H9 (cell line): ENCODE results near the gene PARM1. TPM values are rescaled to one million over a fixed set of nuclear protein-coding genes. Genes with fewer than 3 reads are reported as not detected.

Experiments used
- DNase-seq: peaks from one replicate; pipeline ENCODE4 v3.0.0-alpha.2; 2017
- H2AFZ ChIP-seq: one replicate; pipeline ENCODE4 v1.6.1; 2013; ENCODE audit warnings: mild to moderate bottlenecking, low read length, control low read depth, moderate library complexity
- H2AK5ac ChIP-seq: 2 replicates; pipeline ENCODE4 v1.6.1; 2013; ENCODE audit warnings: low read length, control low read depth, mixed read lengths; ENCODE audit not compliant: insufficient read length
- H2BK120ac ChIP-seq: one replicate; pipeline ENCODE4 v1.6.1; 2013; ENCODE audit warnings: low read depth, mild to moderate bottlenecking, low read length, control low read depth, inconsistent platforms; ENCODE audit not compliant: poor library complexity, severe bottlenecking
- H2BK12ac ChIP-seq: 2 replicates; pipeline ENCODE4 v1.6.1; 2013; ENCODE audit warnings: low read length, control low read depth, mixed read lengths, low read depth; ENCODE audit not compliant: insufficient read length
- H2BK15ac ChIP-seq: 2 replicates; pipeline ENCODE4 v1.6.1; 2013; ENCODE audit warnings: low read depth, low read length, control low read depth
- H2BK20ac ChIP-seq: one replicate; pipeline ENCODE4 v1.6.1; 2013; ENCODE audit warnings: low read depth, mild to moderate bottlenecking, low read length, control low read depth, inconsistent platforms; ENCODE audit not compliant: poor library complexity, severe bottlenecking
- H2BK5ac ChIP-seq: 2 replicates; pipeline ENCODE4 v1.6.1; 2013; ENCODE audit warnings: low read length, control low read depth, mixed read lengths; ENCODE audit not compliant: insufficient read length
- H3K14ac ChIP-seq: 2 replicates; pipeline ENCODE4 v1.6.1; 2013; ENCODE audit warnings: low read length, control low read depth; ENCODE audit not compliant: insufficient read depth
- H3K18ac ChIP-seq: 2 replicates; pipeline ENCODE4 v1.6.1; 2013; ENCODE audit warnings: low read depth, mild to moderate bottlenecking, mixed read lengths, low read length, control low read depth; ENCODE audit not compliant: insufficient read length
- H3K23ac ChIP-seq: 2 replicates; pipeline ENCODE4 v1.6.1; 2013; ENCODE audit warnings: low read length, control low read depth, mixed read lengths, low read depth; ENCODE audit not compliant: insufficient read length
- H3K23me2 ChIP-seq: 2 replicates; pipeline ENCODE4 v1.6.1; 2013; ENCODE audit warnings: low read depth, mild to moderate bottlenecking, mixed read lengths, low read length, control low read depth; ENCODE audit not compliant: insufficient read length, poor library complexity, severe bottlenecking
- H3K27ac ChIP-seq: 2 replicates; pipeline ENCODE4 v1.5.1; 2013; ENCODE audit warnings: low read length, control low read depth, mixed read lengths, low read depth; ENCODE audit not compliant: insufficient read length
- H3K27me3 ChIP-seq: 2 replicates; pipeline ENCODE4 v1.6.1; 2013; ENCODE audit warnings: low read length, control low read depth, inconsistent platforms; ENCODE audit not compliant: insufficient read depth
- H3K4ac ChIP-seq: 2 replicates; pipeline ENCODE4 v1.6.1; 2013; ENCODE audit warnings: low read depth, mild to moderate bottlenecking, control low read depth, inconsistent platforms, low read length, moderate library complexity
- H3K4me1 ChIP-seq: 2 replicates; pipeline ENCODE4 v1.6.1; 2013; ENCODE audit warnings: low read length, control low read depth, inconsistent platforms; ENCODE audit not compliant: insufficient read depth
- H3K4me2 ChIP-seq: 2 replicates; pipeline ENCODE4 v1.6.1; 2013; ENCODE audit warnings: low read length, control low read depth, mixed read lengths; ENCODE audit not compliant: insufficient read length, insufficient read depth
- H3K56ac ChIP-seq: 2 replicates; pipeline ENCODE4 v1.6.1; 2013; ENCODE audit warnings: low read depth, mild to moderate bottlenecking, mixed read lengths, low read length, control low read depth; ENCODE audit not compliant: insufficient read length
- H3K79me1 ChIP-seq: 2 replicates; pipeline ENCODE4 v1.6.1; 2013; ENCODE audit warnings: low read depth, mild to moderate bottlenecking, moderate library complexity, low read length, control low read depth, inconsistent platforms; ENCODE audit not compliant: insufficient read depth, poor library complexity, severe bottlenecking
- H3K79me2 ChIP-seq: 2 replicates; pipeline ENCODE4 v1.6.1; 2013; ENCODE audit warnings: low read length, control low read depth, inconsistent platforms; ENCODE audit not compliant: insufficient read depth
- H3K9ac ChIP-seq: 2 replicates; pipeline ENCODE4 v1.6.1; 2013; ENCODE audit warnings: low read length, control low read depth, mixed read lengths; ENCODE audit not compliant: insufficient read length; ENCODE audit errors: extremely low read depth
- H3K9me3 ChIP-seq: one replicate; pipeline ENCODE4 v1.6.1; 2013; ENCODE audit warnings: low read depth, low read length, inconsistent platforms; ENCODE audit not compliant: control insufficient read depth
- H3T11ph ChIP-seq: one replicate; pipeline ENCODE4 v1.6.1; 2013; ENCODE audit warnings: mild to moderate bottlenecking, low read length, control low read depth, inconsistent platforms
- H4K20me1 ChIP-seq: one replicate; pipeline ENCODE4 v1.6.1; 2013; ENCODE audit not compliant: control insufficient read depth, insufficient read length, insufficient read depth
- H4K5ac ChIP-seq: 2 replicates; pipeline ENCODE4 v1.6.1; 2013; ENCODE audit warnings: low read depth, mild to moderate bottlenecking, mixed read lengths, low read length, control low read depth; ENCODE audit not compliant: insufficient read length
- H4K8ac ChIP-seq: replicated peaks from 2 replicates; pipeline ENCODE4 v1.6.1; 2013; ENCODE audit warnings: low read length, control low read depth, mixed read lengths, low read depth; ENCODE audit not compliant: insufficient read length
- H4K91ac ChIP-seq: 2 replicates; pipeline ENCODE4 v1.6.1; 2013; ENCODE audit warnings: low read depth, mild to moderate bottlenecking, moderate library complexity, mixed read lengths, low read length, control low read depth; ENCODE audit not compliant: insufficient read length
- H3K27ac Mint-ChIP-seq, 3 experiments: 2 replicates in 2 of 3; 3 replicates in 1 of 3; pipeline ENCODE4 v1.8.0; 2020 to 2021; ENCODE audit warnings: mixed read lengths in 3 of 3, mild to moderate bottlenecking in 1 of 3, moderate library complexity in 1 of 3
- H3K27me3 Mint-ChIP-seq: 2 replicates; pipeline ENCODE4 v1.8.0; 2021; ENCODE audit warnings: low read depth, mild to moderate bottlenecking, moderate library complexity, mixed read lengths
- H3K36me3 Mint-ChIP-seq, 3 experiments: 2 replicates in 2 of 3; 3 replicates in 1 of 3; pipeline ENCODE4 v1.8.0; 2020 to 2021; ENCODE audit warnings: low read depth in 3 of 3, mixed read lengths in 3 of 3; ENCODE audit not compliant: insufficient read depth in 1 of 3
- H3K4me1 Mint-ChIP-seq, 2 experiments: 2 replicates each; pipeline ENCODE4 v1.8.0; 2020; ENCODE audit warnings: mixed read lengths in 2 of 2
- H3K4me3 Mint-ChIP-seq, 2 experiments: 2 replicates in 1 of 2; 3 replicates in 1 of 2; pipeline ENCODE4 v1.8.0; 2020 to 2021; ENCODE audit warnings: mild to moderate bottlenecking in 2 of 2, mixed read lengths in 2 of 2, moderate library complexity in 1 of 2
- H3K9me3 Mint-ChIP-seq, 2 experiments: 2 replicates in 1 of 2; 3 replicates in 1 of 2; pipeline ENCODE4 v1.8.0; 2020; ENCODE audit warnings: mild to moderate bottlenecking in 2 of 2, mixed read lengths in 2 of 2, moderate library complexity in 1 of 2
- CTCF ChIP-seq: fragments of 200-600 bp; sonication (generic); conservative IDR thresholded peaks from 3 replicates; pipeline ENCODE4 v1.8.0; 2021; ENCODE audit warnings: antibody characterized with exemption, mild to moderate bottlenecking
- WGBS: extraction: QIAGEN DNeasy Blood & Tissue Kit; methylation state at CpG from one replicate; pipeline ENCODE4 v1.1.7; 2013; ENCODE audit warnings: missing lambda C conversion rate, low lambda C conversion rate, mixed read lengths; ENCODE audit not compliant: insufficient read length; ENCODE audit errors: extremely low coverage; 5-methylcytosine and 5-hydroxymethylcytosine counted together
- total RNA-seq: library from RNA; stranded (reverse); gene quantifications from 2 replicates; pipeline ENCODE4 v1.2.1, GENCODE V29; 2021

Gene PARM1
- total RNA-seq, 1 experiment from 2014 or later = 2.0 TPM

- H3K4me1 ChIP-seq = no peaks in the 10 kb centered on the region; the same call in 1 of the 2 replicates
- no peak overlapping the region for H2BK20ac ChIP-seq
- H3K56ac ChIP-seq = no peak overlapping the region
- Mint-ChIP-seq H3K4me3 (no peak overlapping the region), H3K4me1 (peaks cover 9 to 10% of the 10 kb centered on the region in 2 experiments), H3K27ac (no peak overlapping the region), H3K9me3 (peaks cover 11 to 13% of the 10 kb centered on the region in 2 experiments; a peak in 3 of 5 replicates), H3K36me3 (peaks cover 0 to 12% (median 1%) of the 10 kb centered on the region in 3 experiments; a peak in 3 of 7 replicates), H3K27me3 (no peaks in the 10 kb centered on the region)
- no peak overlapping the region for H4K8ac ChIP-seq
- no peak overlapping the region for H3K4ac ChIP-seq
- H3K4me2 ChIP-seq = no peak overlapping the region
- no peaks in the 10 kb centered on the region for H3K79me1 ChIP-seq
- H3K23me2 ChIP-seq = no peaks in the 10 kb centered on the region
- no peak overlapping the region for H3K18ac ChIP-seq
- H2AK5ac ChIP-seq = no peak overlapping the region
- H3T11ph ChIP-seq = no peak overlapping the region
- H4K91ac ChIP-seq = no peak overlapping the region
- no peak overlapping the region for H2BK15ac ChIP-seq
- no peak overlapping the region for H2BK120ac ChIP-seq
- H4K20me1 ChIP-seq = no peaks in the 10 kb centered on the region
- H3K23ac ChIP-seq = no peak overlapping the region
- H2BK5ac ChIP-seq = no peak overlapping the region
- no peaks in the 10 kb centered on the region for H3K27me3 ChIP-seq
- H3K9me3 ChIP-seq = no peaks in the 10 kb centered on the region
- H3K14ac ChIP-seq = no peak overlapping the region
- no peak overlapping the region for H2AFZ ChIP-seq
- TF ChIP-seq CTCF = no peak
- DNase-seq = no peak
- H3K79me2 ChIP-seq = no peaks in the 10 kb centered on the region
- H4K5ac ChIP-seq = no peak overlapping the region
- H3K9ac ChIP-seq = no peak overlapping the region
- no peak overlapping the region for H2BK12ac ChIP-seq
- no peak overlapping the region for H3K27ac ChIP-seq
- WGBS = no CpG with 5 or more reads among the region's 2 CpGs
These were observed 26.0 kb downstream of the PARM1 start for GRCh38 chr4:74958881-74959280.
